Endothelial cell of umbilical vein (primary cell): ENCODE measurements around the gene TEX38.
"Not testable (repeated sequence)": the region's sequence is repeated elsewhere in the genome, so short reads cannot be mapped to it uniquely, and the experiment has no call there.

ENCODE experiments used
- EZH2 ChIP-seq: IDR thresholded peaks from 2 replicates; pipeline ENCODE4 v1.6.1; 2012; ENCODE audit warnings: borderline replicate concordance, low read depth, mild to moderate bottlenecking, moderate library complexity, low read length, inconsistent platforms; ENCODE audit not compliant: severe bottlenecking
- GATA2 ChIP-seq: IDR thresholded peaks from 2 replicates; pipeline ENCODE4 v1.7.0; 2011; ENCODE audit warnings: low read depth, mild to moderate bottlenecking, moderate library complexity, mixed read lengths, low read length; ENCODE audit not compliant: insufficient read length, insufficient read depth
- POLR2A ChIP-seq: IDR thresholded peaks from 2 replicates; pipeline ENCODE4 v1.6.1; 2012; ENCODE audit warnings: low read depth, mild to moderate bottlenecking, control low read depth, low read length
- TF ChIP-seq, protein P1 (sequence below), 2 donors: IDR thresholded peaks; 1 replicate in 1 of 2; 2 replicates in 1 of 2; pipeline ENCODE4 v1.5.1; 2011; ENCODE audit warnings: low read length in 2 of 2, mild to moderate bottlenecking in 2 of 2, moderate library complexity in 2 of 2, control low read depth in 1 of 2, inconsistent platforms in 1 of 2, low read depth in 1 of 2; ENCODE audit not compliant: insufficient read depth in 1 of 2; ENCODE audit errors: extremely low read depth in 1 of 2
- TF ChIP-seq, protein P2 (sequence below): IDR thresholded peaks from 2 replicates; pipeline ENCODE4 v1.6.1; 2011; ENCODE audit not compliant: insufficient read depth, insufficient read length

DNA sequence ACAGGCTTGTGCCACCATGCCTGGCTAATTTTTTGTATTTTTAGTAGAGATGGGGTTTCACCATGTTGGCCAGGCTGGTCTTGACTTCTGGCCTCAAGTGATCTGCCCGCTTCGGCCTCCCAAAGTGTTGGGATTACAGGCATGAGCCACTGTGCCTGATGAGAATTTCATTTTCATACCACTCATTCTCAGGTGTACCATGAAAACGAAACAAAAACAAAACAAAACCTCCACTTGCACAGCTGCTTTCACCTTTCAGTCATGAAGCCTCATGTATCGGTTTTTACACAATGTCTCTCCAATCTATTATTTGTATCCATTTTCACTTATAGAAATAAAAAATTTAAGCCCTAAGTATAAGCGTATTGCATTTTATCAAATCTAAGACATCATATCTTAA, 11.5 kb upstream of the TEX38 start:
- TF ChIP-seq POLR2A, GATA2, EZH2: not testable (repeated sequence)
- TF ChIP-seq, protein P1, sequence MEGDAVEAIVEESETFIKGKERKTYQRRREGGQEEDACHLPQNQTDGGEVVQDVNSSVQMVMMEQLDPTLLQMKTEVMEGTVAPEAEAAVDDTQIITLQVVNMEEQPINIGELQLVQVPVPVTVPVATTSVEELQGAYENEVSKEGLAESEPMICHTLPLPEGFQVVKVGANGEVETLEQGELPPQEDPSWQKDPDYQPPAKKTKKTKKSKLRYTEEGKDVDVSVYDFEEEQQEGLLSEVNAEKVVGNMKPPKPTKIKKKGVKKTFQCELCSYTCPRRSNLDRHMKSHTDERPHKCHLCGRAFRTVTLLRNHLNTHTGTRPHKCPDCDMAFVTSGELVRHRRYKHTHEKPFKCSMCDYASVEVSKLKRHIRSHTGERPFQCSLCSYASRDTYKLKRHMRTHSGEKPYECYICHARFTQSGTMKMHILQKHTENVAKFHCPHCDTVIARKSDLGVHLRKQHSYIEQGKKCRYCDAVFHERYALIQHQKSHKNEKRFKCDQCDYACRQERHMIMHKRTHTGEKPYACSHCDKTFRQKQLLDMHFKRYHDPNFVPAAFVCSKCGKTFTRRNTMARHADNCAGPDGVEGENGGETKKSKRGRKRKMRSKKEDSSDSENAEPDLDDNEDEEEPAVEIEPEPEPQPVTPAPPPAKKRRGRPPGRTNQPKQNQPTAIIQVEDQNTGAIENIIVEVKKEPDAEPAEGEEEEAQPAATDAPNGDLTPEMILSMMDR (IDR thresholded peaks at IDR 0.05; ENCODE audit: extremely low read depth in 1 of 2, insufficient read depth in 1 of 2, low read depth in 1 of 2, low read length in 2 of 2) = not testable (repeated sequence)
- TF ChIP-seq, protein P2, sequence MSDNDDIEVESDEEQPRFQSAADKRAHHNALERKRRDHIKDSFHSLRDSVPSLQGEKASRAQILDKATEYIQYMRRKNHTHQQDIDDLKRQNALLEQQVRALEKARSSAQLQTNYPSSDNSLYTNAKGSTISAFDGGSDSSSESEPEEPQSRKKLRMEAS = not testable (repeated sequence)
